Thyroid gland (tissue), 4 donors: ENCODE results near the gene RAB27B. TPM values are rescaled to one million over a fixed set of nuclear protein-coding genes. Genes with fewer than 3 reads are reported as not detected.

Source experiments
- DNase-seq, 2 donors: peaks; one replicate each; pipeline ENCODE4 v3.0.0-alpha.2; 2019
- H3K27ac ChIP-seq, 3 donors: fragments of 200-600 bp; sonication (generic); 1 replicate in 2 of 3; 2 replicates in 1 of 3; pipeline ENCODE4 v1.5.1; 2016 to 2019; ENCODE audit warnings: mild to moderate bottlenecking in 1 of 3, moderate library complexity in 1 of 3
- H3K27me3 ChIP-seq: fragments of 200-600 bp; sonication (generic); one replicate; pipeline ENCODE4 v1.5.1; 2019
- H3K36me3 ChIP-seq, 2 donors: fragments of 200-600 bp; sonication (generic); one replicate each; pipeline ENCODE4 v1.5.1; 2016 to 2019
- H3K4me1 ChIP-seq, 2 donors: fragments of 200-600 bp; sonication (generic); one replicate each; pipeline ENCODE4 v1.5.1; 2017 to 2019
- H3K4me3 ChIP-seq, 3 donors: fragments of 200-600 bp; sonication (generic); replicated peaks in 1 of 3; 1 replicate in 2 of 3; 2 replicates in 1 of 3; pipeline ENCODE4 v1.5.1; 2016; ENCODE audit warnings: mild to moderate bottlenecking in 1 of 3
- H3K9me3 ChIP-seq: fragments of 200-600 bp; sonication (generic); one replicate; pipeline ENCODE4 v1.5.1; 2017
- POLR2A ChIP-seq, 2 donors: fragments of 450-650 bp; IDR thresholded peaks; one replicate each; pipeline ENCODE4 v1.6.1; 2017; ENCODE audit warnings: antibody characterized with exemption in 2 of 2, mild to moderate bottlenecking in 2 of 2, moderate library complexity in 1 of 2
- WGBS, 2 donors: methylation state at CpG; one replicate each; pipeline ENCODE4 v1.1.5; 2017; 5-methylcytosine and 5-hydroxymethylcytosine counted together
- intact Hi-C: fragments of 100-400 bp; cut with DNase I; formaldehyde crosslinking; loops from one replicate; pipeline ENCODE4 v1.15.1; 2023
- total RNA-seq, 4 donors: library from RNA; depleted of rRNA; stranded (reverse); fragments of >200 nt; gene quantifications; one replicate each; pipeline ENCODE4 v1.2.3, GENCODE V29; 2016
- TF ChIP-seq, protein P1 (sequence below), 6 experiments: fragments of 200-600 bp in 3 of 6; fragments of 450-650 bp in 3 of 6; sonication (generic) in 3 of 6; IDR thresholded peaks; one replicate each; pipeline ENCODE4 v1.5.1; 2016 to 2019; ENCODE audit warnings: antibody characterized with exemption in 6 of 6, mild to moderate bottlenecking in 2 of 6, inconsistent platforms in 1 of 6, moderate library complexity in 1 of 6

Gene RAB27B
- total RNA-seq, 4 donors from 2014 or later: 0.21 to 0.44 (median 0.37) TPM

DNA sequence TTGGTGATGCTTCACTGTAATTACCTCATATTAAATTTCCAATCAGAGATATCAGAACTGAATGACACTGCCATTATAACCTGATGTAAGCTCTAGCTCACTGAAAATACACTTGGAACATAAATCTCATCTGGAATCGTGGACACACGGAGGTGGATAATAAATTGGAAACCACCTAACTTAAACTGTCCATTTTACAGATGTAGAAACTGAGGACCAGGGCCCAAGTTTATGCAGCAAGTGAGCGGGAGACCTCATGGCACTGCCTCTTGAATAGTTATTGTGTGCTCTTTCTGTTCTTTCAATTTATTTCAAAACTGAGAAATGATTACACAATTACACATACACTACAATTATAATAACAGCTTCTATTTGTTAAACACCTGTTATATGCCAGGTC is 110.2 kb downstream of the RAB27B start:
- no peak for TF ChIP-seq POLR2A (IDR thresholded peaks at IDR 0.05)
- TF ChIP-seq, protein P1, sequence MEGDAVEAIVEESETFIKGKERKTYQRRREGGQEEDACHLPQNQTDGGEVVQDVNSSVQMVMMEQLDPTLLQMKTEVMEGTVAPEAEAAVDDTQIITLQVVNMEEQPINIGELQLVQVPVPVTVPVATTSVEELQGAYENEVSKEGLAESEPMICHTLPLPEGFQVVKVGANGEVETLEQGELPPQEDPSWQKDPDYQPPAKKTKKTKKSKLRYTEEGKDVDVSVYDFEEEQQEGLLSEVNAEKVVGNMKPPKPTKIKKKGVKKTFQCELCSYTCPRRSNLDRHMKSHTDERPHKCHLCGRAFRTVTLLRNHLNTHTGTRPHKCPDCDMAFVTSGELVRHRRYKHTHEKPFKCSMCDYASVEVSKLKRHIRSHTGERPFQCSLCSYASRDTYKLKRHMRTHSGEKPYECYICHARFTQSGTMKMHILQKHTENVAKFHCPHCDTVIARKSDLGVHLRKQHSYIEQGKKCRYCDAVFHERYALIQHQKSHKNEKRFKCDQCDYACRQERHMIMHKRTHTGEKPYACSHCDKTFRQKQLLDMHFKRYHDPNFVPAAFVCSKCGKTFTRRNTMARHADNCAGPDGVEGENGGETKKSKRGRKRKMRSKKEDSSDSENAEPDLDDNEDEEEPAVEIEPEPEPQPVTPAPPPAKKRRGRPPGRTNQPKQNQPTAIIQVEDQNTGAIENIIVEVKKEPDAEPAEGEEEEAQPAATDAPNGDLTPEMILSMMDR (IDR thresholded peaks at IDR 0.05): no peak
- 98% methylated on average over 3 of the region's 3 CpGs for WGBS, 2 donors
- intact Hi-C loops: no loop called here
- no peak overlapping the region for H3K4me3 ChIP-seq
- H3K27me3 ChIP-seq: no peaks in the 10 kb centered on the region
- H3K4me1 ChIP-seq: no peaks in the 10 kb centered on the region
- H3K36me3 ChIP-seq: no peaks in the 10 kb centered on the region
- no peak overlapping the region for H3K27ac ChIP-seq
- no peaks in the 10 kb centered on the region for H3K9me3 ChIP-seq
- no peak for DNase-seq

DNA sequence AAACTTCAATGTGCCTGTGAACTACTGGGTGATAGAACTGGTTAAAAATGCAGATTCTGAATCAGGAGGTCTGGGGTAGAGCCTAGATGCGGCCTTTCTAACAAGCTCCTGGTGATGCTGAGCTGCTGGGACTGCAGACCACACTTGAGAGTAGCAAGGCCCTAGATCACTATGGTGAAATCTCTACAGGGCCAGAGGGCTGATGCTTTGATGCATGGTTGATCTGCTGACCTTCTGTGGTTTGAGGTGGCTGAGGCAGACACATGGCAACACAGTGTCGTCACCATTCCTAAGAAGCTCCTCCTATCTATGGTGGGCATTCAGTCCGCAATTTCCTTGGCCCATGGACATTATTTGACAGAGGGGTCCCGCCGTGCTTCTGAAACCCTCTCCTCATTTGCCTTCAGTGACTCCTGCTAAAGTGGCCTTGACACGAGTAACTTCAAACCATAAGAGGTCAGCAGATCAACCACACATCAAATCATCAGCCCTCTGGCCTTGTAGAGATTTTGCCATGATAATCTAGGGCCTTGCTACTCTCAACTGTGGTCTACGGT is 111.2 kb downstream of the RAB27B start:
- no peaks in the 10 kb centered on the region for H3K27me3 ChIP-seq
- no peak overlapping the region for H3K27ac ChIP-seq
- no peaks in the 10 kb centered on the region for H3K4me1 ChIP-seq
- H3K9me3 ChIP-seq: no peaks in the 10 kb centered on the region
- DNase-seq: no peak
- 84 to 90% methylated on average over 7 of the region's 7 CpGs for WGBS, 2 donors
- H3K4me3 ChIP-seq: no peak overlapping the region
- intact Hi-C loops: no loop called here
- H3K36me3 ChIP-seq: no peaks in the 10 kb centered on the region
- no peak for TF ChIP-seq POLR2A (IDR thresholded peaks at IDR 0.05)
- TF ChIP-seq, protein P1 (IDR thresholded peaks at IDR 0.05): no peak

DNA sequence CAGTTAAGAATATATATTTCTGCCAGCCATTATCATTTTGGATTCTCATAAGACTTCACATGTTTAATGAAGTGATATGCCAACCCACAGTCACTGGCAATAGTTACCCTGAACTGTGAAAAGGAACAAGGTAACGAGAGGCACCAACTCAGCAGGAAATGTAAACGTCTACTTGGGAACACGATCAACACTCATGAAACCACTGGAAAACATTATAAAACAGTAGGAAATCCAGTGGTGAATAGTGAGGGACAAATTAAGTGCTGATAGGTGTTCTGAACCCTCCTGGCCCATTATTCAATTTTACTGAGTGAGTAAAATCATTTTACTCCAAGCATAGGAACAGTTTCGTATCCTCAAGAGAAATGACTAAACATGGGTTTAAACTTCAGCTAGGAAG is 113.9 kb downstream of the RAB27B start:
- 77 to 80% methylated on average over 4 of the region's 4 CpGs for WGBS, 2 donors
- no peak for DNase-seq
- TF ChIP-seq, protein P1 (IDR thresholded peaks at IDR 0.05): no peak
- no peak for TF ChIP-seq POLR2A (IDR thresholded peaks at IDR 0.05)
- Histone ChIP-seq H3K4me1 (peaks cover 0 to 3% of the 10 kb centered on the region in 2 donors), H3K9me3 (no peaks in the 10 kb centered on the region), H3K27me3 (no peaks in the 10 kb centered on the region), H3K4me3 (no peak overlapping the region), H3K27ac (no peak overlapping the region), H3K36me3 (no peaks in the 10 kb centered on the region)
- intact Hi-C loops: no loop called here

DNA sequence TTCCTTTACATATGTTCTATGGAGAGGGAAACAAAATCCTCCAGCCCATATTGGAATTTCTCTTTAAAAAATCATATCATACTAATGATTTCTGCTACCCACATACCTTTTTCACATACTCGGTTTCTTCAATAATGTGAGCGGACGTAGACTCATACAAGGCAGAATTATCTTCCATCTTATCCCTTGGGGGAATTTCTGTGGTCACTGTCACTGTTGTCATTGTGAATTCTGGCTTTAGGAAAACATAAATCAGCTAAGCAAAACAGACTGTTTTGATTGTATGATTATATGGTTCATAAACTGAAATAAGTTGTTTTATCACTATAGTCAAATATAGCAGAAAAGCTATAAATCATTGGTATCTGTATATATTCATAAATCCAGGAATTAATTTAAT is 114.3 kb downstream of the RAB27B start:
- H3K4me1 ChIP-seq: peaks cover 0 to 5% of the 10 kb centered on the region in 2 donors
- WGBS, 2 donors: 86 to 95% methylated on average over 3 of the region's 3 CpGs
- H3K4me3 ChIP-seq: no peak overlapping the region
- H3K36me3 ChIP-seq: no peaks in the 10 kb centered on the region
- TF ChIP-seq, protein P1 (IDR thresholded peaks at IDR 0.05): no peak
- no peak for TF ChIP-seq POLR2A (IDR thresholded peaks at IDR 0.05)
- no peak for DNase-seq
- no peak overlapping the region for H3K27ac ChIP-seq
- intact Hi-C loops: no loop called here
- H3K27me3 ChIP-seq: no peaks in the 10 kb centered on the region
- no peaks in the 10 kb centered on the region for H3K9me3 ChIP-seq

Other genes with a start within 250 kb of the RAB27B start
- gene DYNAP, start 237.2 kb upstream of the RAB27B start, total RNA-seq: not detected
- gene CCDC68, start 131.0 kb downstream of the RAB27B start, total RNA-seq: 10 to 100 TPM in 1 of 4 donors, 1 to 10 TPM in 3; 1.4 to 16.2 (median 3.4) TPM